SU-DHL-6 (cell line): ENCODE data around the gene RNF123.

Experiments used
- H2AFZ ChIP-seq: fragments of 200-600 bp; sonication (generic); 2 replicates; pipeline ENCODE4 v1.6.1; 2014; ENCODE audit warnings: low read depth, mild to moderate bottlenecking, moderate library complexity, mixed read lengths, antibody characterized with exemption, low read length; ENCODE audit not compliant: severe bottlenecking
- H3F3A ChIP-seq: fragments of 200-600 bp; shearing (Covaris generic); 2 replicates; pipeline ENCODE4 v1.6.0; 2016; ENCODE audit warnings: antibody characterized with exemption, mild to moderate bottlenecking; ENCODE audit not compliant: insufficient read depth
- H3K27ac ChIP-seq: fragments of 200-600 bp; sonication (generic); 2 replicates; pipeline ENCODE4 v1.5.1; 2016; ENCODE audit warnings: low read depth, mild to moderate bottlenecking, low read length, moderate library complexity, mixed read lengths
- H3K27me3 ChIP-seq: fragments of 200-600 bp; sonication (generic), shearing (Covaris generic); 2 replicates; pipeline ENCODE4 v1.6.0; 2014; ENCODE audit warnings: mild to moderate bottlenecking, low read length
- H3K36me3 ChIP-seq: fragments of 200-600 bp; sonication (generic); 2 replicates; pipeline ENCODE4 v1.6.1; 2014; ENCODE audit warnings: mild to moderate bottlenecking, low read length, mixed read lengths
- H3K4me2 ChIP-seq: fragments of 300-600, 200-600 bp; shearing (Covaris generic), sonication (generic); 2 replicates; pipeline ENCODE4 v1.6.0; 2014; ENCODE audit warnings: low read length, low read depth, mild to moderate bottlenecking; ENCODE audit not compliant: poor library complexity, severe bottlenecking
- H3K4me3 ChIP-seq: fragments of 200-600 bp; sonication (generic); 2 replicates; pipeline ENCODE4 v1.5.1; 2014; ENCODE audit warnings: antibody characterized with exemption, low read length, mild to moderate bottlenecking, mixed read lengths; ENCODE audit not compliant: insufficient read depth, poor library complexity, severe bottlenecking
- H3K79me2 ChIP-seq: fragments of 200-600 bp; sonication (generic); 2 replicates; pipeline ENCODE4 v1.6.1; 2014; ENCODE audit warnings: mild to moderate bottlenecking, low read length, moderate library complexity; ENCODE audit not compliant: insufficient read depth
- H3K9ac ChIP-seq: fragments of 200-600 bp; sonication (generic); 2 replicates; pipeline ENCODE4 v1.7.0; 2014; ENCODE audit warnings: mild to moderate bottlenecking, low read length
- H3K9me2 ChIP-seq: fragments of 200-600 bp; sonication (generic); replicated peaks from 2 replicates; pipeline ENCODE4 v1.6.1; 2014; ENCODE audit warnings: low read length; ENCODE audit not compliant: insufficient read depth
- H3K9me3 ChIP-seq: fragments of 200-600 bp; sonication (generic); 2 replicates; pipeline ENCODE4 v1.6.1; 2014; ENCODE audit warnings: low read length, mixed read lengths; ENCODE audit not compliant: insufficient read depth
- H4K20me1 ChIP-seq: fragments of 200-600 bp; sonication (generic); 2 replicates; pipeline ENCODE4 v1.6.1; 2014; ENCODE audit warnings: low read depth, mild to moderate bottlenecking, antibody characterized with exemption, low read length, moderate library complexity, mixed read lengths
- CTCF ChIP-seq: fragments of 200-600 bp; sonication (generic); IDR thresholded peaks from one replicate; pipeline ENCODE4 v1.5.1; 2017; ENCODE audit warnings: antibody characterized with exemption, mild to moderate bottlenecking, low read length, moderate library complexity; ENCODE audit not compliant: insufficient read depth, poor library complexity, severe bottlenecking
- EZH2phosphoT487 ChIP-seq: fragments of 200-600 bp; sonication (generic), shearing (Covaris generic); conservative IDR thresholded peaks from 2 replicates; pipeline ENCODE4 v1.6.1; 2018; ENCODE audit warnings: mild to moderate bottlenecking, antibody characterized with exemption, low read length, moderate library complexity, mixed read lengths

The RNF123 gene

DNA sequence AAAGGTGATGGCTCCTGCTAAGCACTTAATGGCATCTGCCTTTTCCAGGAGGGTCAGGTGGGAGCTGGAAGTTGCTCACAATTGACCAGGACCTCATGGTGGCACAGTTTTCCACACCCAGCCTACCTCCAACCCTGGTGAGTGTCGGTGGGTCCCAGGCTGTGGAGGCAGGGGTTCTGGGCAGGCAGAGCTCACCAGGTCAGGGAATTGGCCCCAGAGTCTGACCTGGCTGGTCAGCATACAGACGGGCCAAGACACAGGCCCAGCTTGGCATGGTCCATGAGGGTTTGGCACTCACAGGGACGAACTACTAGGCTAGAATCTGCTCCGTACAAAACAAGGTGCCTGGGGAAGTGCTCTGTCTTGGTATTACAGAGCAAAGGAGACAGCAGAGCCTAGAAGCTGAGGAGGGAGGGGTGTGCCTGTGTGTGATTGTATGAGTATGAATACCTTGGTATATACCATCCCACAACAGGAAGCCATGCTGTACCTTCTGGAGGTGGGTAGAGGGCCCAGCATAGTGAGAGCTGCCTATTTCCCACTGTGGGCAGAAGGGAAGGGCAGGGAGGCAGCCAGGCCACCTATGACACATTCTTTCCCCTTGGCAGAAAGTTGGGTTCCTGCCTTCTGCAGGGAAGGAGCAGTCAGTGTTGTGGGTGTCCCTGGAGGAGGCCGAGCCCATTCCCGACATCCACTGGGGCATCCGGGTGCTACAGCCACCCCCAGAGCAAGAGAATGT lies 8.7 kb upstream of the RNF123 start:
- no peaks in the 10 kb centered on the region for H3K36me3 ChIP-seq

GRCh38 chr3:49681232-49681522 lies 8.2 kb upstream of the RNF123 start:
- H2AFZ ChIP-seq, result no peak overlapping the region
- no peaks in the 10 kb centered on the region for H3K9me2 ChIP-seq
- H3K9ac ChIP-seq, result no peak overlapping the region
- H3F3A ChIP-seq, result no peaks in the 10 kb centered on the region
- no peak overlapping the region for H3K4me3 ChIP-seq
- H3K4me2 ChIP-seq, result no peak overlapping the region
- no peaks in the 10 kb centered on the region for H3K79me2 ChIP-seq
- H3K36me3 ChIP-seq, result no peaks in the 10 kb centered on the region
- H3K9me3 ChIP-seq, result no peaks in the 10 kb centered on the region
- H3K27ac ChIP-seq, result no peak overlapping the region
- TF ChIP-seq CTCF (no peak), EZH2phosphoT487 (no peak)
- H4K20me1 ChIP-seq, result no peaks in the 10 kb centered on the region
- H3K27me3 ChIP-seq, result no peaks in the 10 kb centered on the region

More for the DNA sequence above, 8.7 kb upstream of the RNF123 start:
- Histone ChIP-seq H3K79me2 (peaks cover 1% of the 10 kb centered on the region; the same call in 1 of the 2 replicates), H3K27ac (no peak overlapping the region), H3K27me3 (no peaks in the 10 kb centered on the region), H2AFZ (no peak overlapping the region), H3K9me2 (no peaks in the 10 kb centered on the region), H4K20me1 (no peaks in the 10 kb centered on the region), H3K9me3 (no peaks in the 10 kb centered on the region), H3F3A (no peaks in the 10 kb centered on the region), H3K9ac (no peak overlapping the region), H3K4me3 (no peak overlapping the region), H3K4me2 (no peak overlapping the region)
- TF ChIP-seq EZH2phosphoT487 (no peak), CTCF (no peak)

- no peaks in the 10 kb centered on the region for H3F3A ChIP-seq
- no peaks in the 10 kb centered on the region for H4K20me1 ChIP-seq
These were observed 7.8 kb upstream of the RNF123 start for GRCh38 chr3:49681543-49681942.

More at GRCh38 chr3:49681543-49681942, 7.8 kb upstream of the RNF123 start:
- no peaks in the 10 kb centered on the region for H3K79me2 ChIP-seq
- no peak overlapping the region for H3K4me2 ChIP-seq
- no peak overlapping the region for H3K27ac ChIP-seq
- no peaks in the 10 kb centered on the region for H3K9me2 ChIP-seq
- no peak overlapping the region for H2AFZ ChIP-seq
- no peaks in the 10 kb centered on the region for H3K9me3 ChIP-seq
- no peaks in the 10 kb centered on the region for H3K36me3 ChIP-seq
- H3K4me3 ChIP-seq, result no peak overlapping the region
- TF ChIP-seq CTCF (no peak), EZH2phosphoT487 (no peak)
- no peaks in the 10 kb centered on the region for H3K27me3 ChIP-seq
- no peak overlapping the region for H3K9ac ChIP-seq
